K562 (cell line): ENCODE measurements around the gene OLFML1.

ENCODE experiments used
- CTCF ChIP-seq, 3 experiments: IDR thresholded peaks in 2 of 3; conservative IDR thresholded peaks in 1 of 3; 2 replicates each; pipeline ENCODE4 v1.5.1; 2011 to 2012; ENCODE audit warnings: low read length in 3 of 3, mild to moderate bottlenecking in 3 of 3, control low read depth in 2 of 3, improper control_type of control experiment in 1 of 3, inconsistent platforms in 1 of 3, low read depth in 1 of 3, mixed read lengths in 1 of 3, moderate library complexity in 1 of 3; ENCODE audit not compliant: insufficient read depth in 2 of 3
- MIER1 ChIP-seq: fragments of 450-650 bp; IDR thresholded peaks from 2 replicates; pipeline ENCODE4 v1.6.1; 2016; ENCODE audit warnings: antibody characterized with exemption, mild to moderate bottlenecking, low read depth
- ZNF274 ChIP-seq: IDR thresholded peaks from 2 replicates; pipeline ENCODE4 v1.6.1; 2011; ENCODE audit warnings: low read depth, mild to moderate bottlenecking, low read length, moderate library complexity, borderline replicate concordance

- TF ChIP-seq ZNF274, result no peak
- TF ChIP-seq CTCF (IDR thresholded peaks at IDR 0.05 in 2 of 3, conservative IDR thresholded peaks at IDR 0.05 in 1 of 3; ENCODE audit: insufficient read depth in 2 of 3, low read depth in 1 of 3, low read length in 3 of 3), result no peak
- no peak for TF ChIP-seq MIER1
These were observed 66.3 kb downstream of the OLFML1 start for GRCh38 chr11:7551571-7551970.
